ENCODE measurements around the gene SLC16A4.

DNA sequence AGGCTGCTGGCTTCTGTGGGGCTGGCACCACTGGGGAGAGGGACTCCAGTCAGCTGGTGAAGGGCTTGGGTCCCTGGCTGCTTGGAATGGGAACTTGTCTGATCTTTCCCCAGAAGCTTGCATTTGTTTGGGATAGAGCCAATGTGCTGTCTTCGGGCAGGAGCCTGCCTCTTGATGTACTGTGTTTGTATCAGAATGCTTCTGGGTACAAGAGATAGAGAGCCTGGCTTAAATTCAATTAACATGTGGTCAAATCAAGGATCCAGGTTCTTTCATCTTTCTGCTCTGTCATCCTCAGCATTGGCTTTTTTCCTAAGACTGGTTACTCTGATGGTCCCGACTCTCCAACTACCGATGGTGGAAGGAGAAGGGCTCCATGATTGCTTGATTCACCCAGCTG, 44.1 kb upstream of the SLC16A4 start:
- TF ChIP-seq, protein P1, sequence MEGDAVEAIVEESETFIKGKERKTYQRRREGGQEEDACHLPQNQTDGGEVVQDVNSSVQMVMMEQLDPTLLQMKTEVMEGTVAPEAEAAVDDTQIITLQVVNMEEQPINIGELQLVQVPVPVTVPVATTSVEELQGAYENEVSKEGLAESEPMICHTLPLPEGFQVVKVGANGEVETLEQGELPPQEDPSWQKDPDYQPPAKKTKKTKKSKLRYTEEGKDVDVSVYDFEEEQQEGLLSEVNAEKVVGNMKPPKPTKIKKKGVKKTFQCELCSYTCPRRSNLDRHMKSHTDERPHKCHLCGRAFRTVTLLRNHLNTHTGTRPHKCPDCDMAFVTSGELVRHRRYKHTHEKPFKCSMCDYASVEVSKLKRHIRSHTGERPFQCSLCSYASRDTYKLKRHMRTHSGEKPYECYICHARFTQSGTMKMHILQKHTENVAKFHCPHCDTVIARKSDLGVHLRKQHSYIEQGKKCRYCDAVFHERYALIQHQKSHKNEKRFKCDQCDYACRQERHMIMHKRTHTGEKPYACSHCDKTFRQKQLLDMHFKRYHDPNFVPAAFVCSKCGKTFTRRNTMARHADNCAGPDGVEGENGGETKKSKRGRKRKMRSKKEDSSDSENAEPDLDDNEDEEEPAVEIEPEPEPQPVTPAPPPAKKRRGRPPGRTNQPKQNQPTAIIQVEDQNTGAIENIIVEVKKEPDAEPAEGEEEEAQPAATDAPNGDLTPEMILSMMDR (IDR thresholded peaks at IDR 0.05; ENCODE audit: borderline replicate concordance, extremely low read depth, low read length, poor library complexity, severe bottlenecking) = no peak
- TF ChIP-seq EZH2 (IDR thresholded peaks at IDR 0.05; ENCODE audit: borderline replicate concordance, low read depth, low read length, severe bottlenecking) = no peak
